GM10248 (cell line): ENCODE data around the gene LRRC34.

Source experiments
- CTCF ChIA-PET: fragments of 300-600 bp; sonication (Branson Sonifier 250); formaldehyde crosslinking; extraction: SDS; loops from one replicate; lab custom pipeline; 2021; ENCODE audit warnings: antibody characterized with exemption; lab: Yijun Ruan, JAX
- POLR2A ChIA-PET: fragments of 350-650 bp; sonication (Branson Sonifier 250); formaldehyde crosslinking; extraction: SDS; loops from one replicate; lab custom pipeline; 2020; ENCODE audit warnings: antibody characterized with exemption; lab: Yijun Ruan, JAX
- DNase-seq: peaks from one replicate; pipeline ENCODE4 v3.0.0; 2012; ENCODE audit errors: extremely low spot score
- CTCF ChIP-seq: IDR thresholded peaks from 2 replicates; pipeline ENCODE4 v1.5.1; 2012; ENCODE audit warnings: mild to moderate bottlenecking, low read depth; ENCODE audit errors: extremely low read depth, missing control alignments, control extremely low read depth

Gene LRRC34

DNA sequence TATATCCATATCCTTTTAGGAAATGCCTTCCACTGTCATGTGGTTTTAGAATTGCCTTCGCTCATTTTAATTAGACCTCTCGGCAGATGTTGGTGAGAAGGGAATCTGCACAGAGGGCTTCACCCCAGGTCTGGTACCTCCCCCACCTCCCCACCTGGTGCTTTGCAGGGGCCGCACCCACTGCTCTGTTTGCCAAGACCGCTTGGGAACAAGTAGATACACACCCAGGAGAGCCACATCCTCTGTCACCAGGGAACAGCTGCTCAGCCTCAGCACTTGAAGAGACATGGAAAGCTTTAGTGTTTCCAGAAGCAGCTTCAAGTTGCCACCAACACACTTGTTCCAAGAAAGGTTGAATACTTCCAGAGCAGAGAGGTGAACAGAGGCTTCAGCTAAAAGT lies 35.2 kb upstream of the LRRC34 start:
- TF ChIP-seq CTCF = no peak
- CTCF ChIA-PET = interaction anchor here (1.4 kb wide), 1 partner anchor 14 kb away, joined by 6 read pairs; no protein-coding TSS in a partner anchor

GRCh38 chr3:169846458-169847193 lies 33.9 kb upstream of the LRRC34 start:
- ChIA-PET POLR2A (no interaction called here), CTCF (interaction anchor here (1.0 to 1.1 kb wide), 2 partner anchors 16 to 34 kb away, joined by 3 to 4 read pairs; no protein-coding TSS in a partner anchor)
- DNase-seq = peak; percentile 72
- no peak for TF ChIP-seq CTCF

More for the DNA sequence above, 35.2 kb upstream of the LRRC34 start:
- no peak for DNase-seq
- POLR2A ChIA-PET = no interaction called here

- CTCF ChIA-PET = interaction anchor here (1.1 to 2.6 kb wide), 6 partner anchors 10 to 32 kb away, joined by 3 to 10 read pairs (median 4); no protein-coding TSS in a partner anchor
- POLR2A ChIA-PET = no interaction called here
- no peak for TF ChIP-seq CTCF
- no peak for DNase-seq
These were observed 30.3 kb upstream of the LRRC34 start for GRCh38 chr3:169842960-169843359.

- POLR2A ChIA-PET = no interaction called here
- no peak for TF ChIP-seq CTCF
These were observed 28.5 kb upstream of the LRRC34 start for GRCh38 chr3:169841171-169841570.

DNA sequence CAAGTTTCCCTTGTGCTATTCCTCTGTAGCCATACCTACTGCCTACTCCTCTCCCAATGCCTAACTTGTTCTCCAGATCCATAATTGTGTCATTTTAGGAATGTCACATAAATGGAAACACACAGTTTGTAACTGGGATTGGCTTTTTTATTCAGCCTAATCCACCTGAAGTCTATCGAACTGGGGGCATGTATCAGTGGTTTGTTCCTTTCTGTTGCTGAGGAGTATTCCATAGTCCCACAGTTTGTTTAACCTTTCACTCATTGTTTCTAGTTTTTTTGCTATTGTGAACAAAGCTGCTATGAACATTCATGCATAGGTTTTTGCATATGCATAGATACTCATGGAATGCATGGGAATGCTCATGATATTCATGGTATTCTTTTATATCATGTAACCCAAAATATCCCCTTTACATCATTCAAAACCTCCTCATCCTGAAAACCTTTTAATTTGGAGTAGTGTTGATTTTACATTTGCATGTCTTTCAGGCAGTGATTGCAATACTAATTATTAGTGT lies 25.9 kb upstream of the LRRC34 start:
- no peak for TF ChIP-seq CTCF
- CTCF ChIA-PET = interaction anchor here (2.7 kb wide), 1 partner anchor 25 kb away, joined by 13 read pairs; no protein-coding TSS in a partner anchor
- POLR2A ChIA-PET = no interaction called here
- no peak for DNase-seq

More at GRCh38 chr3:169841171-169841570, 28.5 kb upstream of the LRRC34 start:
- no peak for DNase-seq
- CTCF ChIA-PET = interaction anchor here (0.8 to 2.7 kb wide), 8 partner anchors 9 to 113 kb away, joined by 3 to 13 read pairs (median 3); partner anchors contain the start of genes LRRC34 and LRRIQ4

DNA sequence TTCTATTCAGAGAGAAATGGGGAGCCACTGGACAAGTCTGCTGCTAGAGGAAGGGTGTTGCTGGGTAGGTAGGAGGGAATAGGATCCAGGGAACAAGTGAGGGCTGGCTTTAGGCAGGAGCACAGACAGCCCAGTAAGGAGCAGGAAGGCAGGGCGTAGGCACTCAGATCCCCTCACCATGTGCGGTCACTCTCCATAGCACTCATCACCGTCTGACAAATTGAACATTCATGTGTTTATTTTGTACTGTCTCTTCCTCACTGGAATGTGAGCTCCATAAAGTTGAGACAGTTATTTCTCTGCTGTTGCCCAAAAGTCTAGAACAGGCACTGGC lies 24.2 kb upstream of the LRRC34 start:
- DNase-seq = no peak
- TF ChIP-seq CTCF = no peak
- ChIA-PET POLR2A (no interaction called here), CTCF (no interaction called here)
